RCC 7860 (cell line): Measurements from ENCODE around the gene DGKH.

Experiments used
- DNase-seq: peaks from one replicate; pipeline ENCODE4 v3.0.0-alpha.2; 2015; ENCODE audit warnings: low spot score
- FAIRE-seq: peaks from 2 replicates; lab custom pipeline; 2012; peaks lifted over from hg19 to GRCh38; lab: Jason Lieb, UNC

The DGKH gene

GRCh38 chr13:42271337-42272114 lies 223.1 kb downstream of the DGKH start:
- peak; percentile 90 for DNase-seq
- peak; percentile 62 for FAIRE-seq

GRCh38 chr13:42272115-42272803 lies 223.8 kb downstream of the DGKH start, which contains the start of gene AKAP11:
Gene AKAP11 (plus strand): TSS chr13:42272152. CDS start chr13:42286349, 14,197 bp downstream.
- peak; percentile 7 for DNase-seq
- no peak for FAIRE-seq

DNA sequence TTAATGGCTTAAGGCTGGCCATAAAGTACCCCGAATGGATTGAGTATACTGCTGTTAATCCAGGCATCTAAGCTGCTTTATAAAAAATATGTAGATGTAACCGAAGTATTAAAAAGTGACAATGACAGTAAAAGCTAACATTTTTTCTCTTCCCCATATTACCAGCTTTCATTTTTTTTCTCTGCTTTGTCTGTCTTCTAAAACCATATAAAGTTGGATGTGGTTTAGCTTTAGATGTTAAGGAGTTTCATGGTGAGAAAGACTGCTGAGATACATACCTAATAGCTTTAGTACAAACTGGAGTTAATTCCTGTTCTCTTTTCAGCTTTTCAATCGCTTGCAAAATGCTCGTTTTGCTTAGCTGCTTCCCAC lies 224.3 kb downstream of the DGKH start:
- no peak for FAIRE-seq
- DNase-seq, result no peak

DNA sequence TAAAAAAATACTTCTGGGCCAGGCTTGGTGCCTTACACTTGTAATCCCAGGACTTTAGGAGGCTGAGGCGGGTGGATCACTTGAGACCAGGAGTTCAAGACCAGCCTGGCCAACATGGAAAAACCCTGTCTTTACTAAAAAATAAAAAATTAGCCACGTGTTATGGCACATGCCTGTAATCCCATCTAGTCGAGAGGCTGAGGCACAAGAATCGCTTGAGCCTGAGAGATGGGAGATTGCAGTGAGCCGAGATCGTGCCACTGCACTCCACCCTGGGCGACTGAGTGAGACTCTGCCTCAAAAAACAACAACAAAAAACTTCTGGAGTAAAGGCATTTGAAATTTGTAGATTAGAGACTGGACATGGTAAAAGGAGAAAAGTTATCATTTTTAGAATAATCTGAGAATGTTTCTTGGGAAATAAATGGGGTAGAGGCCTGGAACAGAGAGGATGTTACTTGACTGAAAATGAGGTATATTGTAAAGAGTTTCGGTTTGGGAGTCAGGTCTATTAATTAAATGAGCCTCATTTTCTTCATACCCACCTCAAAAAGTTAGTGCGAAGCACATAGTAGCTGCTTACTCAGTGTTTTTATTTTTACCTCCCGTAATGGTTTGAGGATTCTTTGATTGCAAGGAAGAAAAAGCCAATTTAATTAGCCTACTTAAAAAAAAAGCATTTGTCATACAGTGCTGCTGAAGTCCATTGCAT lies 226.1 kb downstream of the DGKH start:
- FAIRE-seq (no peak), DNase-seq (no peak)

DNA sequence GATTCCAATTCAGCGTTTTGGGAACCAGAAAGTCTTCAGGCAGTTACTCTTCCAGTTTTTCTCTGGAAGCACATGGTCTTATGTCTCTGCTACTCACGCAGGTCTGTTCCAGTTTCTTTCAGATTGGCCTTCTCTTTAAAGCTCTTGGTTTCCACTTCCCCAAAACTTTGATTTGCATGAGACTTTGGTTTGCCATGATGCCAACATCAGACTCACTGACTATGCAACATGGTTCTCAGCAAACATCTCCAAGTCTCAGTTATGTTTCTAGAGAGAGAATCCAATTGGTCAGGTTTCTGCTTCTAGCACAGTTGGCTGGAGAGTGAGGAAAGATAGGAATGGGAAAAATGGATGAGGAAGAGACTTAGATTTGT lies 226.6 kb downstream of the DGKH start:
- FAIRE-seq (no peak), DNase-seq (no peak)

DNA sequence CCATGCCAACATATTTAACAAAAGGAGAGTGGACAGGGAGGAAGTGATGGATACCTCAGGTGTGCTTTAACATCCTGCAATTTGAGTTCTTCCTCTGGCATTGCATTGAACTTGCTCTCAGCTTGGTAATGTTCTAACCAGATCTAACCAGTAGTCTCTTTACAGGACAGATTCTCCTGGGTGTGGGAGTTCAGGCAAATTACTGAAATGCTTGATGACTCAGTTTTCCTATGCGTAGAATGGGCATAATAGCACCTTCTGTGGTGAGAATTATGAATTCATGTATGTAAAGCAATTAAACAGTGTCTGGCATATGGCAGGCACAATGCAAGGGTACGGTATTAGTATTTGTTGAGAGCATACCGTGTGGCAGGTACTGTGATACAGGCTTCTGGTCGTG lies 227.1 kb downstream of the DGKH start:
- DNase-seq (no peak), FAIRE-seq (no peak)

DNA sequence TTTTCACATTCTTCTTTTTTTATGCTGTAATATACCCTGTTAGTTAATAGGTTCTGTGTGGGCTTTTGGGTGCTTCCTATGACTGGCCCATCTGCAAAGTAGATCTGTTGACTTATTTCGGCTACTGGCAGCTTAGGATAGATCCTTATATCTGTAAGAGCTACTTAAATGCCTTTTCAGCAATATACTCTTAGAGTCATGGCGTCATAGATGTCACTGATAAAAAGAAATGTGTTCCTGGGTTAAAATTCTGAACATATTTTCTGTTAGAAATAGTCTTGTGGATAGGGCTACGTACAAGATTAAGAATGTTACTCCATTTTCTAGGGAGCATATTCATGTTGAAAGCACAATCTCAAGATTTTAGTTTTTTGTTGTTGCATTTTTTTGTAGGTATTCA lies 228.2 kb downstream of the DGKH start:
- FAIRE-seq (no peak), DNase-seq (no peak)

- DNase-seq, result no peak
- no peak for FAIRE-seq
These were observed 229.3 kb downstream of the DGKH start for GRCh38 chr13:42277618-42278276.

DNA sequence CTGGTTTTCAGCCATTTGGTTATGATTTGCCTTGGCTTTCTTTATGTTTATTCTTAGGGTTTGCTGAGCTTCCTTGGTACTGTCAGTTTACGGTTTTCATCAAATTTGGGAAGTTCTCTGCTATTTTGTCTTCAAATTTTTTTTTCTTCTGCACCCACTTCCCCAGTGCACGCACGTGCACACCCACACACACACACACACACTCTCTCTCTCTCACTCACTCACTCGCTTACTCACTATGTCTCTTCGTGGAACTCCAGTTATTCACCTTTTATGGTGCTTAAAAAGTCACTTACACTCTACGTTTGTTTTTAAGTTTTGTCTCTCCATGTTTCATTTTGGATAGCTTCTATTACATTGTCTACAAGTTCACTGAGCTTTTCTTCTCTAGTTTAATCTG lies 230.6 kb downstream of the DGKH start:
- FAIRE-seq (no peak), DNase-seq (no peak)

DNA sequence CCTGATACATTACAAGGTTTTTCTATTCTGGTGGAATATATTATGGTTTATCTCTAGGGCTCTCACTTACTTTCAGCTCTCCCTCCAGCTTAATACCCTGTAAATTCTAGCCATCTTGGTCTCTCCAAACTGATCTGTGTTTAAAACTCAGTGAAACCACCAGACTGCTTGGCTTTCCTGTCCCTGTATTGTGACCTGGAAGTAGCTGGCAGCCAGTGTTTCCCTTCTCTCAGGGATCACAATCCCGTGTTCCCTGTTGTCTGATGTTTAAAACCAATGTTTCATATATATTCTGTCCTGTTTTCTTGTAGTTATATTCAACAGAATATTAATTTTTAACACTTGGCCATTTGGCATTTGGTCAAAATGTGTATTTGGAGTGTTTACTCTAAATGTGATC lies 231.5 kb downstream of the DGKH start:
- FAIRE-seq (no peak), DNase-seq (no peak)

DNA sequence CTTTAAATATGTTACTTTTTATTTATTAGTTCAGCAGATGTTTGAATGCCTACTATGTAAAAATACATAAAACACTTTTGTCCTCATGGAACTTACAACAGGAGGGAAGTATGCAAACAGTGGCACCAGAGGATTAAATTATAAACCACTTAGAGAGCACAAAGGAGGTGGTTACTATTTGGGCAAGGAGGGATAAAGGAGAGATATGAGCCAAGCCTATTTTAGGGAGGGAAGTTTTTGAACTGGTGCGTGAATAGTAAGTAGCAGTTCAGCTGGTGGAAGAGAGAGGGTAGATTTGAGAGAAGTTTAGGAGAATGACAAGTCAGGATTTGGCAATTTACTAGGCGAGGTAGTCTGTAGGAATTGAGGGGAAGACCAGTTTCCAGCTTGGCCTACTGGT lies 232.1 kb downstream of the DGKH start:
- no peak for DNase-seq
- FAIRE-seq, result no peak

GRCh38 chr13:42283574-42283973 lies 235.1 kb downstream of the DGKH start:
- FAIRE-seq (no peak), DNase-seq (no peak)

- FAIRE-seq, result no peak
- no peak for DNase-seq
These were observed 235.6 kb downstream of the DGKH start for GRCh38 chr13:42284068-42284467.
